ENCODE measurements around the gene ROBO1.
"Not testable (repeated sequence)": the region's sequence is repeated elsewhere in the genome, so short reads cannot be mapped to it uniquely, and the experiment has no call there.

The ROBO1 gene

GRCh38 chr3:79515072-79515471, 252.7 kb downstream of the ROBO1 start:
- no peak for DNase-seq (ENCODE audit: low read depth)

GRCh38 chr3:79514069-79514468, 253.7 kb downstream of the ROBO1 start:
- DNase-seq (ENCODE audit: low read depth), result no peak
- no peak overlapping the region for H3K4me3 ChIP-seq (ENCODE audit: low read depth, low read length)
- no peak for TF ChIP-seq CTCF (IDR thresholded peaks at IDR 0.05; ENCODE audit: low read depth, low read length, missing control alignments)

More at GRCh38 chr3:79515072-79515471, 252.7 kb downstream of the ROBO1 start:
- no peak for TF ChIP-seq CTCF (IDR thresholded peaks at IDR 0.05; ENCODE audit: low read depth, low read length, missing control alignments)
- no peak overlapping the region for H3K4me3 ChIP-seq (ENCODE audit: low read depth, low read length)

- DNase-seq (ENCODE audit: low read depth), result no peak
- no peak for TF ChIP-seq CTCF (IDR thresholded peaks at IDR 0.05; ENCODE audit: low read depth, low read length, missing control alignments)
Measured at GRCh38 chr3:79506751-79507150, 261.0 kb downstream of the ROBO1 start.

GRCh38 chr3:79502216-79502681, 265.5 kb downstream of the ROBO1 start:
- DNase-seq (ENCODE audit: low read depth); H3K4me3 ChIP-seq (ENCODE audit: low read depth, low read length): not testable (repeated sequence)

More at GRCh38 chr3:79506751-79507150, 261.0 kb downstream of the ROBO1 start:
- H3K4me3 ChIP-seq (ENCODE audit: low read depth, low read length), result no peak overlapping the region

- no peak overlapping the region for H3K4me3 ChIP-seq (ENCODE audit: low read depth, low read length)
- DNase-seq (ENCODE audit: low read depth), result no peak
- peak; percentile 39 for TF ChIP-seq CTCF (IDR thresholded peaks at IDR 0.05; ENCODE audit: low read depth, low read length, missing control alignments)
Measured at GRCh38 chr3:79497447-79498111, 270.2 kb downstream of the ROBO1 start.

- TF ChIP-seq CTCF (IDR thresholded peaks at IDR 0.05; ENCODE audit: low read depth, low read length, missing control alignments), result no peak
- no peak for DNase-seq (ENCODE audit: low read depth)
Measured at GRCh38 chr3:79491029-79491641, 276.7 kb downstream of the ROBO1 start.

GRCh38 chr3:79490165-79491028, 277.4 kb downstream of the ROBO1 start:
- no peak for TF ChIP-seq CTCF (IDR thresholded peaks at IDR 0.05; ENCODE audit: low read depth, low read length, missing control alignments)
- DNase-seq (ENCODE audit: low read depth), result no peak
- H3K4me3 ChIP-seq (ENCODE audit: low read depth, low read length), result no peak overlapping the region

More at GRCh38 chr3:79491029-79491641, 276.7 kb downstream of the ROBO1 start:
- H3K4me3 ChIP-seq (ENCODE audit: low read depth, low read length), result no peak overlapping the region
